Measurements from ENCODE around the gene PTPRF. TPM values are rescaled to one million over a fixed set of nuclear protein-coding genes. Genes with fewer than 3 reads are reported as not detected.
A peak's percentile ranks its signal among the peaks of the same experiment; 100 is the strongest.

PTPRF gene
- total and polyA plus RNA-seq, 12 donors = 1.7 to 10.3 (median 4.5) TPM

DNA sequence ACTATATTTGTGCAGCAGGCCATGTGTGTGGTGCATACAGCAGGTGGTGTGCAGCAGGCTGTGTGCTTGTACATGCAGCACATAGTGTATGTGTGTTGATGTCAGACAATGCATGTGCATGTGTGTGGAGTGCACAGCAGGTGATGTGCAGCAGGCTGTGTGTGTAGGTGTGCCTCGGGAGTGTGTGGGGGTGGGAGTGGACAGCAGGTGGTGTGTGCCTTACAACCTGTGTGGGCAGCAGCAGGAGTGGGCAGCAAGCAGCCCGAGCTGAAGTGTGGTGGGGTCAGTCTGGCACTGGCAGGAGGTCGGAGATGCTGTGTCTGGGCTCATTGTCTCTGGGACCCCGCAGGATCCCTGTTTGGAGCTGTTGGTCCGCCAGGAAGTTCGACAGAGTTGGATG is 29.6 kb downstream of the PTPRF start:
- Histone ChIP-seq H3K27ac (no peak overlapping the region), H3K9me3 (no peaks in the 10 kb centered on the region), H3K4me3 (no peak overlapping the region), H3K36me3 (no peaks in the 10 kb centered on the region), H3K4me1 (peaks cover 0 to 11% (median 5%) of the 10 kb centered on the region in 9 donors), H3K27me3 (no peaks in the 10 kb centered on the region)
- DNase-seq (no peak), ATAC-seq (no peak)
- no peak for TF ChIP-seq CTCF (IDR thresholded peaks at IDR 0.05)
- intact Hi-C loops (cut with DNase I) = no loop called here
- WGBS, 2 donors = 86 to 87% methylated on average over 6 of the region's 6 CpGs

DNA sequence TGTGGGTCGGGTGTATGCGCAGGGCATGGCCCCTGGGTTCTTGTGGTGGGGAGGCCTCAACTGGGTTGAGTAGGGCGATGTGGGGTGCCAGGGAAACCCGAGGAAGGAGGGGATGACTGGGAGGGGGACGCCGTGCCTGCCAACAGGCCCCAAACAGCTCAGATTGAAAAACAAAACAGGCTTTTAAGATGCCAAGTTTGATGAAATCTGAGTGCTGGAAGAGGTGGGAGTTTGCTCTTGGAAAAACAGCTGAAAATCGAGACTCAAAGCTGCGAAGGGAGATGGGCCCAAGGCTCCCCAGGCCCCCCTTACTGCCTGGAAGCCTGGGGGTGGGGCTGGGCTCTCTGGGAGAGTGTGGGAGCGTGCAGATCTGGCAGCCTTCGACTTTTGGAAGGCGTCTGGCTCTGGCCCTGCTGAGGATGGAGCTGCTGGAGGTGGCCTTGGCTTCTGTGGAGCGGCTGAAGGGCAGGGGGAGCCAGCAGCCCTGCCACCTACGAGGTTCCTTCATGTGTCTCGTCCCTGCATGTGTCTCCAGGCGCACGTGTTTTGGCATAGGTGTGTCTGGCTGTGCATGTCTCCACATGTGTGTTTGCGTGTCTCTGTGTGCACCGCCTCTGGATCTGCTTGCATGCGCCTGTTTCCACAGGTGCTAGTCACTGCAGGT is 33.3 kb downstream of the PTPRF start:
- no peaks in the 10 kb centered on the region for H3K9me3 ChIP-seq
- 72 to 74% methylated on average over 19 of the region's 19 CpGs for WGBS, 2 donors
- no peak overlapping the region for H3K4me3 ChIP-seq
- H3K27ac ChIP-seq = no peak overlapping the region
- H3K27me3 ChIP-seq = peaks cover 0 to 9% (median 0%) of the 10 kb centered on the region in 7 donors
- H3K4me1 ChIP-seq = peaks cover 0 to 21% (median 7%) of the 10 kb centered on the region in 9 donors
- intact Hi-C loops (cut with DNase I) = no loop called here
- ATAC-seq = peak in 1 of 8 donors; percentile 31
- no peaks in the 10 kb centered on the region for H3K36me3 ChIP-seq
- TF ChIP-seq CTCF (IDR thresholded peaks at IDR 0.05) = no peak
- no peak for DNase-seq

- Histone ChIP-seq H3K4me3 (peak overlapping the region in 8 of 10 donors; percentile 23 to 64 (median 60)), H3K27ac (no peak overlapping the region), H3K4me1 (peaks cover 0 to 21% (median 7%) of the 10 kb centered on the region in 9 donors), H3K36me3 (no peaks in the 10 kb centered on the region), H3K27me3 (peaks cover 0 to 9% (median 0%) of the 10 kb centered on the region in 7 donors), H3K9me3 (no peaks in the 10 kb centered on the region)
- intact Hi-C loops (cut with DNase I) = no loop called here
- ATAC-seq (no peak), DNase-seq (no peak)
- no peak for TF ChIP-seq CTCF (IDR thresholded peaks at IDR 0.05)
- WGBS, 2 donors = 70 to 72% methylated on average over 19 of the region's 19 CpGs
These were observed 34.1 kb downstream of the PTPRF start for GRCh38 chr1:43564551-43565348.

DNA sequence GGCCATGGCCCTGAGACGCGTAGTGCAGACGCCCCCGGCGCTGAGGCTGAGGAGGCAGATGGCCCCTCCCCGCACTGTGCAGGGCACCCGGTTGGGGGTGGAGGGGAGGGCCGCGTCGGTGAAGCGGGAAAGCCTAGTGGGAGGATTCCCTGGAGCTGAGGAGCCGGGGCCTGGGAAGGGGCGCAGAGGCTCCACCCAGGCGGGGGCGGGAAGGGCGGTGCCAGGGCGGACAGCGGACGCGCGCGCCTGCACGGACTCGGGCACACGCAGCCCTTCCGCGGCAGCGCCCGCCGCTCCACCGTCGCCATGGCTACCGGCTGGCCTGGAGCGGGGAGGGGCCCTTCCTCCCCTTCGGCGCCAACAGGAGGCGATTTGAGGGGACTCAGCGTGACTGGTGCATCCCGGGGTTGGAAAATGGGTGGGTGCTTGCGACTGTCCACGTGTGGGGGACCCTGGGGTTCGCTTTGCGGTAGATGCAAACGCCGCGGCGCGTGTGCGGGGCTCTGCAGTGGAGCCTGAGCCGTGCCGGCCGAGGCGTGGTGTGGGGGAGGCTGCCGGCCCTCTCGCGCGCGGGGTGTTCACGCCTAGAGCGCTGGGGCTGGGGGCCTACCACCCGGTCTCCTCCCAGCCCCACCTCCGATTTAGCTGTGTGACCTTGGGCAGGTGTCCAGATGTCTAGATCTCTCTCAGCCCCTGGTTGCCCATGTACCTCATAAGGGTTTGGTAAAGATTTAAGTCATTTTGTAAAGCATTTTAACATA is 35.1 kb downstream of the PTPRF start:
- peaks cover 0 to 9% (median 0%) of the 10 kb centered on the region in 7 donors for H3K27me3 ChIP-seq
- WGBS, 2 donors = 3 to 5% methylated on average over 51 to 62 of the region's 62 CpGs
- no peaks in the 10 kb centered on the region for H3K36me3 ChIP-seq
- no peak overlapping the region for H3K27ac ChIP-seq
- no peak for TF ChIP-seq CTCF (IDR thresholded peaks at IDR 0.05)
- H3K4me1 ChIP-seq = peaks cover 0 to 21% (median 7%) of the 10 kb centered on the region in 9 donors
- H3K4me3 ChIP-seq = peak overlapping the region; percentile 23 to 64 (median 57)
- no peaks in the 10 kb centered on the region for H3K9me3 ChIP-seq
- ATAC-seq = peak; percentile 66 to 91 (median 88)
- intact Hi-C loops (cut with DNase I) = no loop called here
- peak; percentile 53 to 70 for DNase-seq
